GM19395 (cell line): Measurements from ENCODE around the gene NXF1.
A peak's percentile ranks its signal among the peaks of the same experiment; 100 is the strongest.
"Not testable (repeated sequence)": the region's sequence is repeated elsewhere in the genome, so short reads cannot be mapped to it uniquely, and the experiment has no call there.

Source experiments
- ATAC-seq: cut with Tn5 transposase; IDR thresholded peaks from one replicate; pipeline ENCODE4 v1.9.1; 2021; ENCODE audit warnings: mild to moderate bottlenecking, moderate library complexity; ENCODE audit not compliant: unreplicated experiment

The NXF1 gene

GRCh38 chr11:62788991-62789390, 16.2 kb downstream of the NXF1 start:
- ATAC-seq, result no peak

- ATAC-seq, result peak; percentile 65
These were observed 18.1 kb downstream of the NXF1 start, which contains the start of gene TMEM179B for GRCh38 chr11:62787005-62787759. TMEM179B (plus strand) TSS chr11:62787402; CDS start chr11:62787432, 30 bp downstream.

- peak; percentile 77 for ATAC-seq
These were observed 18.8 kb downstream of the NXF1 start for GRCh38 chr11:62786318-62787004.

GRCh38 chr11:62782753-62783152, 22.5 kb downstream of the NXF1 start:
- no peak for ATAC-seq

- no peak for ATAC-seq
These were observed 26.8 kb downstream of the NXF1 start for GRCh38 chr11:62778441-62778840.

- no peak for ATAC-seq
These were observed 27.9 kb downstream of the NXF1 start for GRCh38 chr11:62777389-62777788.

GRCh38 chr11:62775646-62776045, 29.6 kb downstream of the NXF1 start:
- ATAC-seq, result no peak

- ATAC-seq, result no peak
These were observed 30.8 kb downstream of the NXF1 start for GRCh38 chr11:62774407-62774806.

- ATAC-seq, result peak; percentile 83
These were observed 33.9 kb downstream of the NXF1 start, which contains the start of gene TAF6L for GRCh38 chr11:62771144-62772021. TAF6L (plus strand) TSS chr11:62771396; CDS start chr11:62775784, 4,388 bp downstream.

GRCh38 chr11:62770778-62771143, 34.5 kb downstream of the NXF1 start:
- ATAC-seq, result no peak

- ATAC-seq, result not testable (repeated sequence)
These were observed 44.4 kb downstream of the NXF1 start for GRCh38 chr11:62760867-62761227.

- no peak for ATAC-seq
These were observed 47.1 kb downstream of the NXF1 start for GRCh38 chr11:62757846-62758788.

GRCh38 chr11:62755086-62755615, 50.1 kb downstream of the NXF1 start:
- ATAC-seq, result no peak

- peak; percentile 96 for ATAC-seq
These were observed 51.3 kb downstream of the NXF1 start, which contains the start of gene ZBTB3 for GRCh38 chr11:62753736-62754603. ZBTB3 (minus strand) TSS chr11:62754160; CDS start chr11:62753664, 496 bp downstream.

GRCh38 chr11:62752994-62753735, 52.1 kb downstream of the NXF1 start:
- ATAC-seq, result peak; percentile 1

- ATAC-seq, result no peak
These were observed 53.0 kb downstream of the NXF1 start for GRCh38 chr11:62752177-62752785.

GRCh38 chr11:62749931-62750330, 55.3 kb downstream of the NXF1 start:
- ATAC-seq, result not testable (repeated sequence)
